Esophagus muscularis mucosa (tissue), 4 donors: Measurements from ENCODE around the gene GPS2.

Source experiments
- CTCF ChIP-seq, 3 experiments: fragments of 200-600 bp in 2 of 3; fragments of 450-650 bp in 1 of 3; sonication (generic) in 2 of 3; IDR thresholded peaks; one replicate each; pipeline ENCODE4 v1.5.1; 2017 to 2019; ENCODE audit warnings: antibody characterized with exemption in 3 of 3, mild to moderate bottlenecking in 2 of 3, moderate library complexity in 1 of 3
- EP300 ChIP-seq: sonication (generic); formaldehyde crosslinking; IDR thresholded peaks from one replicate; pipeline ENCODE4 v1.6.1; 2017; ENCODE audit warnings: antibody characterized with exemption
- POLR2A ChIP-seq: fragments of 450-650 bp; IDR thresholded peaks from one replicate; pipeline ENCODE4 v1.6.1; 2017; ENCODE audit warnings: antibody characterized with exemption, moderate library complexity, mild to moderate bottlenecking, low read depth
- POLR2AphosphoS5 ChIP-seq, 2 donors: sonication (generic); formaldehyde crosslinking; IDR thresholded peaks; one replicate each; pipeline ENCODE4 v1.6.1; 2017; ENCODE audit warnings: antibody characterized with exemption in 2 of 2

GRCh38 chr17:7355573-7355972, 40.4 kb upstream of the GPS2 start:
- TF ChIP-seq CTCF (IDR thresholded peaks at IDR 0.05) (no peak), POLR2AphosphoS5 (IDR thresholded peaks at IDR 0.05) (no peak), POLR2A (no peak), EP300 (no peak)
